ENCODE data around the gene DOCK7.

The DOCK7 gene

GRCh38 chr1:62462370-62462769, 225.8 kb downstream of the DOCK7 start:
- no peak for DNase-seq (ENCODE audit: low read depth in 2 of 3, low spot score in 1 of 3)

- DNase-seq (ENCODE audit: low read depth in 2 of 3, low spot score in 1 of 3): no peak
These were observed 230.2 kb downstream of the DOCK7 start for GRCh38 chr1:62457955-62458354.

- no peak for DNase-seq (ENCODE audit: low read depth in 2 of 3, low spot score in 1 of 3)
These were observed 235.2 kb downstream of the DOCK7 start for GRCh38 chr1:62452951-62453350.

- no peak for DNase-seq (ENCODE audit: low read depth in 2 of 3, low spot score in 1 of 3)
These were observed 237.9 kb downstream of the DOCK7 start for GRCh38 chr1:62450301-62450700.

GRCh38 chr1:62448221-62448933, 239.8 kb downstream of the DOCK7 start:
- DNase-seq (ENCODE audit: low read depth in 2 of 3, low spot score in 1 of 3): no peak

- no peak for DNase-seq (ENCODE audit: low read depth in 2 of 3, low spot score in 1 of 3)
These were observed 243.5 kb downstream of the DOCK7 start for GRCh38 chr1:62444701-62445100.

- no peak for DNase-seq (ENCODE audit: low read depth in 2 of 3, low spot score in 1 of 3)
These were observed 248.4 kb downstream of the DOCK7 start for GRCh38 chr1:62439652-62440371.

- no peak for DNase-seq (ENCODE audit: low read depth in 2 of 3, low spot score in 1 of 3)
These were observed 250.0 kb downstream of the DOCK7 start for GRCh38 chr1:62438163-62438562.

- DNase-seq (ENCODE audit: low read depth in 2 of 3, low spot score in 1 of 3): peak in 2 of 3 donors; percentile 12 to 16
These were observed 250.8 kb downstream of the DOCK7 start for GRCh38 chr1:62437273-62437940.

- DNase-seq (ENCODE audit: low read depth in 2 of 3, low spot score in 1 of 3): peak; percentile 92 to 97 (median 96)
These were observed 251.5 kb downstream of the DOCK7 start, which contains the start of gene USP1 for GRCh38 chr1:62436466-62437272. TSS of gene USP1 (plus strand) at chr1:62437049. CDS start at chr1:62439868, 2,819 bp downstream.

GRCh38 chr1:62436039-62436465, 252.1 kb downstream of the DOCK7 start:
- peak in 1 of 3 donors; percentile 91 for DNase-seq (ENCODE audit: low read depth in 2 of 3, low spot score in 1 of 3)

- DNase-seq (ENCODE audit: low read depth in 2 of 3, low spot score in 1 of 3): peak in 2 of 3 donors; percentile 8 to 22
These were observed 252.8 kb downstream of the DOCK7 start for GRCh38 chr1:62435231-62436038.

GRCh38 chr1:62434618-62435001, 253.6 kb downstream of the DOCK7 start:
- DNase-seq (ENCODE audit: low read depth in 2 of 3, low spot score in 1 of 3): no peak

- DNase-seq (ENCODE audit: low read depth in 2 of 3, low spot score in 1 of 3): no peak
These were observed 254.1 kb downstream of the DOCK7 start for GRCh38 chr1:62433861-62434617.

GRCh38 chr1:62429581-62429980, 258.6 kb downstream of the DOCK7 start:
- DNase-seq (ENCODE audit: low read depth in 2 of 3, low spot score in 1 of 3): no peak

- DNase-seq (ENCODE audit: low read depth in 2 of 3, low spot score in 1 of 3): no peak
These were observed 259.8 kb downstream of the DOCK7 start for GRCh38 chr1:62428351-62428750.

- DNase-seq (ENCODE audit: low read depth in 2 of 3, low spot score in 1 of 3): no peak
These were observed 261.4 kb downstream of the DOCK7 start for GRCh38 chr1:62426794-62427193.

GRCh38 chr1:62426237-62426636, 261.9 kb downstream of the DOCK7 start:
- no peak for DNase-seq (ENCODE audit: low read depth in 2 of 3, low spot score in 1 of 3)

- DNase-seq (ENCODE audit: low read depth in 2 of 3, low spot score in 1 of 3): no peak
These were observed 263.1 kb downstream of the DOCK7 start for GRCh38 chr1:62425041-62425440.

GRCh38 chr1:62424411-62424810, 263.8 kb downstream of the DOCK7 start:
- no peak for DNase-seq (ENCODE audit: low read depth in 2 of 3, low spot score in 1 of 3)
